Bronchial smooth muscle cell (primary cell): ENCODE data around the gene SLC16A10. TPM values are rescaled to one million over a fixed set of nuclear protein-coding genes. Genes with fewer than 3 reads are reported as not detected.

Experiments
- total RNA-seq: library from RNA; depleted of rRNA; stranded (reverse); fragments of >200 nt; gene quantifications from 2 replicates; pipeline ENCODE4 v1.2.1, GENCODE V29; 2014

SLC16A10 gene
- total RNA-seq: not detected in 2 replicates

GRCh38 chr6:111087106-111087835 is at the start of gene SLC16A10:
SLC16A10 (plus strand) TSS chr6:111087503; CDS start chr6:111087753, 250 bp downstream.

Other genes with a start within 250 kb of the SLC16A10 start
- gene AMD1, start 212.7 kb upstream of the SLC16A10 start, total RNA-seq: 24.6 and 31.4 TPM in 2 replicates
- 44.6 and 56.9 TPM in 2 replicates for gene GTF3C6, start 128.8 kb upstream of the SLC16A10 start, total RNA-seq
- 15.6 and 16.1 TPM in 2 replicates for gene RPF2, start 105.5 kb upstream of the SLC16A10 start, total RNA-seq